Progenitor cell of endocrine pancreas (in vitro differentiated cells): Measurements from ENCODE around the gene OPRD1. TPM values are rescaled to one million over a fixed set of nuclear protein-coding genes. Genes with fewer than 3 reads are reported as not detected.
"Not testable (repeated sequence)": the region's sequence is repeated elsewhere in the genome, so short reads cannot be mapped to it uniquely, and the experiment has no call there.

Source experiments
- DNase-seq: peaks from one replicate; pipeline ENCODE4 v3.0.0; 2021; ENCODE audit warnings: low spot score; ENCODE audit not compliant: unreplicated experiment
- H3K27ac Mint-ChIP-seq: 2 replicates; pipeline ENCODE4 v1.8.0; 2021; ENCODE audit warnings: mild to moderate bottlenecking, moderate library complexity, mixed read lengths
- H3K27me3 Mint-ChIP-seq: 2 replicates; pipeline ENCODE4 v1.8.0; 2021; ENCODE audit warnings: mixed read lengths
- H3K36me3 Mint-ChIP-seq: 2 replicates; pipeline ENCODE4 v1.8.0; 2022; ENCODE audit warnings: mixed read lengths; ENCODE audit not compliant: insufficient read depth
- H3K4me1 Mint-ChIP-seq: 2 replicates; pipeline ENCODE4 v1.8.0; 2021; ENCODE audit warnings: low read depth, mixed read lengths
- H3K4me3 Mint-ChIP-seq: 2 replicates; pipeline ENCODE4 v1.8.0; 2021; ENCODE audit warnings: low read depth, mild to moderate bottlenecking, moderate library complexity, mixed read lengths
- H3K9me3 Mint-ChIP-seq: 2 replicates; pipeline ENCODE4 v1.8.0; 2021; ENCODE audit warnings: low read depth, mixed read lengths
- CTCF ChIP-seq: fragments of 200-600 bp; sonication (generic); IDR thresholded peaks from one replicate; pipeline ENCODE4 v1.5.0; 2021; ENCODE audit warnings: antibody characterized with exemption, mild to moderate bottlenecking; ENCODE audit not compliant: unreplicated experiment
- total RNA-seq: library from RNA; stranded (reverse); gene quantifications from 2 replicates; pipeline ENCODE4 v1.2.1, GENCODE V29; 2021

OPRD1 gene
- total RNA-seq, 1 donor from 2014 or later = 0.67 TPM

- peaks cover 8% of the 10 kb centered on the region for H3K4me1 Mint-ChIP-seq
- H3K27me3 Mint-ChIP-seq = no peaks in the 10 kb centered on the region
- DNase-seq = no peak
- no peak for TF ChIP-seq CTCF
- no peak overlapping the region for H3K4me3 Mint-ChIP-seq
- H3K9me3 Mint-ChIP-seq = no peaks in the 10 kb centered on the region
- no peak overlapping the region for H3K27ac Mint-ChIP-seq
- H3K36me3 Mint-ChIP-seq = no peaks in the 10 kb centered on the region
Measured at GRCh38 chr1:28835237-28835650, 23.3 kb downstream of the OPRD1 start.

DNA sequence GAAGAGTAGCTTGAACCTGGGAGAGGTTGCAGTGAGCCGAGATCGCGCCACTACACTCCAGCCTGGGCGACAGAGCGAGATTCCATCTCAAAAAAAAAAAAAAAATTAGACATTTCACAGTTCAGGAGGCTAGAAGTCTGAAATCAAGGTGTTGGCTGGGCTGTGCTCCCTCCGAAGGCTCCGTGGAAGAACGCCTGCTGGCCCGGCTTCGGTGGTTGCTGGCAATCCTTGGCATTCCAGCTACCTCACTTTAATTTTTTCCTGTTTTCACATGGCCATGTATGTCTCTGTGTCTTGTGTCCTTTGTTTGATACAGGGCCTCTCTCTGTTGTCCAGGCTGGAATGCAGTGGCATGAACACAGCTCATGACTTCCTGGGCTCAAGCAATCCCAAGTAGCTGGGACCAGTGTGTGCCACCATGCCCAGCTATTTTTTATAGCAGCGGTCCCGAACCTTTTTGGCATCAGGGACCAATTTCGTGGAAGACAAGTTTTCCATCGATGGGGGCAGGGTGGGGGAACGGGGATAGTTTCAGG, 24.5 kb downstream of the OPRD1 start:
- TF ChIP-seq CTCF = no peak
- no peaks in the 10 kb centered on the region for H3K36me3 Mint-ChIP-seq
- H3K9me3 Mint-ChIP-seq = no peaks in the 10 kb centered on the region
- no peak for DNase-seq
- H3K4me1 Mint-ChIP-seq = peaks cover 8% of the 10 kb centered on the region
- H3K27me3 Mint-ChIP-seq = no peaks in the 10 kb centered on the region
- no peak overlapping the region for H3K27ac Mint-ChIP-seq
- H3K4me3 Mint-ChIP-seq = no peak overlapping the region

DNA sequence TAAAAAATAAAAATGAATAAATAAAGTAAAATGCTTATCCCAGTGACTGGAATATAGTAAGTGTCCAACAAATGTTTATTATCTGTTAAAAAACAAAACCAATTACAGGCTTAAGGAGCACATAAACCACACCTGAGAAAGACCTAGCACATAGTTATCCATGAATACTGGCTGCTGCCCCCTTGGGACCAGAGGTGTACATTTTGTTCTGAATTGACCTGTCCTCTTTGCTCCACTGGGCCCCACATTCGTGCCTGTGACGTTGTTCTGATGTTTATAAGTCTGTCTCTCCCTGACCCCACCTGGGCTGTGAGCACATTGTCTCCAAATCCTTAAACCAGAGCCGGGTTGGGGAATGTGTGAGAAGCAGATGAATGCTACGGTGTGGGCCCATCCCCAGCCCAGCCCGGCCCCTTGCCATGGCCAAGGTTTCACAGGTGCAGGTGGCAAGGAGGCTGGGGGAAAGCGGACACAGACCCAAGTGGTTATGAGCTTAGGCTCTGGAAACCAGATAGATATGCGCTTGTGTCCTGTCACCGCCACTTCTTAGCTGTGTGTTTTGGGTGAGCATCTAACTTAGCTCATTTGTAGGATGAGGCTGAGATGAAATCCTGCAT, 29.1 kb downstream of the OPRD1 start:
- no peak overlapping the region for H3K4me3 Mint-ChIP-seq

DNA sequence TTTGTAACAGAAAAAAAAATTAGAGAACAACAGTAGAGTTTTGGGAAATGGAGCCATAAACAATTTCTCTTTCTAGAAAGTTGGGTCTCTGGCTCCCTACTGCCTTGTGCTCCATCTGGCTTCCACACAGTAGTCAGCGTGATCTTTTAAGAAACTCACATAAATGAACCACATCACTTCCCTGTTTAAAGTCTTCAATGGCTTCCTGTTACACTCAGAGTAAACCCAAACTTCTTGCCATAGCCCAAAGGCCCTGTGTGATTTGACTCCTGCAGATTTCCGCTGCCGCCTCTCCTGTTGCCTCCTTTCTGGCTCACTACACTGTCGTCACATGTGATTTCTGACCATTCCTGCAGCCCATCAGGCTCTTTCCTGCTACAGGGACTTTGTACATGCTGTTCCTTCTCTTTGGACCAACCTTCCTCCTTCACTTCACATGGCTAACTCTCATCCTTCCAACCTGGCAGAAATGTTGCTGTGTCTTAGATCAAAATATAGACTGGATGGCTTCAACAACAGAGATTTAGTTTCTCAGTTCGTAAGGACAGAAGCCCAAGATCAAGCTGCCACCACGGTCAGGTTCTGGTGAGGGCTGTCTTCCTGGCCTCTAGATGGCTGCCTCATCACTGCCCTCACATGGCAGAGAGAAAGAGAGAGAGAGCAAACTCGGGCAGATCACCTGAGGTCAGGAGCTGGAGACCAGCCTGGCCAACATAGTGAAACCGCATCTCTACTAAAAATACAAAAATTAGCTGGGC, 34.0 kb downstream of the OPRD1 start:
- Mint-ChIP-seq H3K4me1 (peaks cover 3% of the 10 kb centered on the region), H3K36me3 (no peaks in the 10 kb centered on the region), H3K27me3 (no peaks in the 10 kb centered on the region), H3K9me3 (no peaks in the 10 kb centered on the region), H3K4me3 (no peak overlapping the region), H3K27ac (no peak overlapping the region)
- no peak for TF ChIP-seq CTCF
- DNase-seq = no peak

More for the DNA sequence above, 29.1 kb downstream of the OPRD1 start:
- Mint-ChIP-seq H3K4me1 (peaks cover 8% of the 10 kb centered on the region), H3K36me3 (no peaks in the 10 kb centered on the region), H3K9me3 (no peaks in the 10 kb centered on the region), H3K27me3 (no peaks in the 10 kb centered on the region), H3K27ac (no peak overlapping the region)
- no peak for TF ChIP-seq CTCF
- no peak for DNase-seq

DNA sequence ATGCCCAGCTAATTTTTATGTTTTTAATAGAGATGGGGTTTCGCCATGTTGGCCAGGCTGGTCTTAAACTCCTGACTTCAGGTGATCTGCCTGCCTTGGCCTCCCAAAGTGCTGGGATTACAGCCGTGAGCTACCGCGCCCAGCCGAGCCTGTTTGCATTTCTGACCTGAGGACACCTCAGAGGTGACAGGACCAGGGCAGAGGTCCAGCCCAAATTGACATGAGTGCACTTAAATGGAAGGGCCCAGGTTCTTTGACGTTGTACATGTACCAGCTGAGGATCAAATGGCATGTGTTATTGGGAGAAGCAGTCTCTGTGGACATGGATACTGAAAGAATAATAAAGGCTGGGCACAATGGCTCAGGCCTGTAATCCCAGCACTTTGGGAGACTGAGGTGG, 35.2 kb downstream of the OPRD1 start:
- H3K36me3 Mint-ChIP-seq, H3K4me1 Mint-ChIP-seq, DNase-seq, H3K9me3 Mint-ChIP-seq, H3K27ac Mint-ChIP-seq, H3K27me3 Mint-ChIP-seq, H3K4me3 Mint-ChIP-seq: not testable (repeated sequence)
